8988T (cell line): Measurements from ENCODE around the gene NALCN.

Source experiments
- DNase-seq: peaks from one replicate; pipeline ENCODE4 v3.0.0; 2011

NALCN gene

DNA sequence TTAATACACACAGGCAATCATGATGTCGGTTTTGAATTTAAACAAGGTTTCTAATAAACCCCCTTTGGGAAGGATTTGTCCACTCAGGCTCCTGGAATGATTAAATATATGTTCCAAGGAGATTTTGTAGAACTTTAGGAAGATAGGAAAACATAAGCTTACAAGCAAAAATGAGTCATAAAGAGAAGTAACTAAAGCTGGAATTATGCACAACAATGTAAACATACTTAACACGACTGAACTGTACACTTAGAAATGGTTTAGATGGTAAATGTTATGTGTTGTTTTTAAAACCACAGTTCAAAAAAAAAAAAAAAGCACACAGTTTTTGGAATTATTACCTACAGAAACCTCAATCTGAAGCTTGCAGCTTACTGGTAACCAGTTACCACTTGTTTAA lies 304.4 kb downstream of the NALCN start:
- DNase-seq, result no peak

DNA sequence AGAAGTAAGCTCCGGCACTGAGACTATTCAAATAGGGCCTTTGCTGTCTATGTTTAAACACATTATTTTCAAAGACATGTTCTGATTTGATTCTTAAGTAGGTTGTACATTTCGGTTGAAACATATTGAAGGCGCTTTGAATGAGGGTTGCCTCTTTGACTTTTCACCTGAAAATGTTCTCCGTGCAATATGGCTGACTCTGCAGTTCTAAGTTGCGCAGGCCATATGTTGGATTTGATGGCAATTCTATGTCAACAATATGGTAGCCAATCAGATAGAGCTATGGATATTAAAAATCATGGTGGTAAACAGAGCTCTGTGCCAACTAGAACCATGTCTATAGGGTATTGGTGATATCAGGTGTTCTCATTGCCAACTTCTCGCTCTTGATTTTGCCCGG lies 307.3 kb downstream of the NALCN start:
- no peak for DNase-seq

GRCh38 chr13:101098873-101099272 lies 317.4 kb downstream of the NALCN start:
- DNase-seq, result no peak

DNA sequence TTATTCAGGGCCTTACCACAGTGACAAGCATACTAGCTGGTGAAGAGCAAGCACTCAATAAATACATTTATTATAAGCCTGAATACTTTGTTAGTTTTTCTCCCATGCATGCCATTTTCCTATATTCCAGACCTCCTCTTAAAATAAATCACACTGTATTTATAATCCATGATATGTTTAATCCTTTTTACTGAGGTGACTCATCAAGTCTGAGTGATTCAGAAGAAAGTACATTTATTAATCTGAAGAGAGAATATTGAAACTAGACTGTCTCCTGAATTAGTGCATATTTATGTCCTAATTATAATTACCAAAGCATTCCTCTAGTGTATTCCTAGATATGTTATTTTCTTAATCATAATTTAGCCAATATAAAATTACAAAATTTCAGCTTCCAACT lies 323.3 kb downstream of the NALCN start:
- no peak for DNase-seq

DNA sequence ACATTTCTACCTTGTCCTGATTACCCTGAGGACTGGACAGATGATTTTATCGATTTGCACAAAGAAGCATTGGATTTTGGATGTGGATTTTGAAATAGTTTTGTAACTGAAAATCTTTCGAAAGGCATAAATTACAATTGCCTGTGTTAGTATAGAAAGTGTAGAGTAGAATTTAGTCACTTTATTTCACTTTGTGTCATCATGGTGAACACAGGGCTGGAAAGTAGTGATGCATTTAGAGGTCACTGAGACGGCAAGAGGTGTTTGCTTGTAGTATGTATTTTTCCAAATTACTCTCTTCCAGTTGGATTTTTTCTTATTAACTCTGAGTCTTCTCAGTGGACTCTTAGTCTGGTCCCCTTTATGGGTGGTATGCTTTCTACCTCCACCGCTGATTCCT lies 326.0 kb downstream of the NALCN start:
- no peak for DNase-seq

- no peak for DNase-seq
Measured at GRCh38 chr13:101085551-101085950, 330.8 kb downstream of the NALCN start.

- DNase-seq, result no peak
Measured at GRCh38 chr13:101082441-101082840, 333.9 kb downstream of the NALCN start.

GRCh38 chr13:101080616-101081015 lies 335.7 kb downstream of the NALCN start:
- no peak for DNase-seq

- DNase-seq, result no peak
Measured at GRCh38 chr13:101065329-101065728, 351.0 kb downstream of the NALCN start.

- no peak for DNase-seq
Measured at GRCh38 chr13:101059793-101060192, 356.5 kb downstream of the NALCN start.

GRCh38 chr13:101058841-101059240 lies 357.5 kb downstream of the NALCN start:
- DNase-seq, result no peak

DNA sequence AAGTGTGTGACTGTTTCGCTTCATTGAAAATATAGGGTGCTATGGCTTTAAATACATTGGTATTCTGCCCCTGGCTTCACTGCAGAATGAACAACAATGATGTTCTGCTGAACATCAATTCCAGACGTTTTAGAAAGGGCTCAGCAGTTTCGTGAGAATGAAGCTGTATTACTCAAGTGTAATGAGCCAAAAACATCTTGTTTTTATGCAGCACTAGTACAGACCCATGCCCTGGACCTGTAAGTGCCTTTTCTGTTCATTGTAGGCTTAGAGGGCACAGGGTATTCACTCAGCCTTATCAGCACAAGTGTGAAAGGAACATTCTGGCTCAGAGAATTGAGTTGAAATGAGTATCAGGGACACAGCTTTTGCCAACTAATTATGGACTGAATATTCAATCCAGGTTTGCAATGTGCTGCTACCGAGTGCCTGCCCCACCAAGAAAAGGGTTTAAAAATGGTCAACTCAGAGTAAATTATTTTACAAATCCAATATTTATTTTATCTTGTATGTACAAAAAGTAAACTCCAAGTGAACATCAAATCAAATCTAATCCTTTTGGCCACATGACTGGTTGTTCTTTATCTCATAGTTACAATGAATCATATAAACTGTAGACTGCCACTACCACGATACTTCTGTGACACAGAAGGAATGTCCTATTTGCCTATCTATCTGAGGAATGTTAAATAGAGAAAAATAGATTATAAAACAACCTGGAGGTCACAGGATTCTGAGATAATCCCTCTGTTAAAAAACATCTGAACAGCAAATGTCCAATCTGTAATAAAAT lies 362.8 kb downstream of the NALCN start:
- no peak for DNase-seq

DNA sequence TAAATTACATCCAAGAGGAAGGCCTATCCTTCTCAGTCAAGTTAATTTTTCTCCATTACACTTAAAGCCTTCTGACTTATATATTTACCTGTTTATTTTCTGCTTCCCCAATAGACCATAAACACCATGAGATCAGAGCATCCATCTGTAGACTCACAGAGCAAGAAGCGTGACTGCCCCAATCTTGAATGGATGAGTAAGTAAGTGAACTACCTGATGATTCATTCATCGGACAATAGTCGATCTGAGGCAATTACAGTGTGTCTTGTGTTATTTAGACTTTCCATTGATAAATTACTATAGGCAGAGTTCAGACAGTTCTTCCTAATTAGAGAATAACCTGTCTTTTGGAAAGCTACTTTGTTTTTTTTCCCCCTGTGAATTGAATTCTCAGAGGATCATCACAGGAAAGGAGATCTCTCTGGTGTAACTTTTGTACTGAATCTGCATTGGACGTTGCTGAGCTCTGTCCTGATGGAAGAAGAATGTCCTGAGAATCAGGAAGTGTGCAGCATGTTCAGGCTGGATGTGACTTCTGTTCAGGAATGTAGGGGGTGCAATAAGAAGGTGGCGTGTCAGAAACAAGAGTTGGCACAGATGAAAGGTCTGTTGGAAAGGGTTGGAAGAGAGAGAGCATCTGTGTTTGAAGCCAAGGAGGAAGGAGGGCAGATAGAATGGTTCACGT lies 367.0 kb downstream of the NALCN start:
- no peak for DNase-seq

DNA sequence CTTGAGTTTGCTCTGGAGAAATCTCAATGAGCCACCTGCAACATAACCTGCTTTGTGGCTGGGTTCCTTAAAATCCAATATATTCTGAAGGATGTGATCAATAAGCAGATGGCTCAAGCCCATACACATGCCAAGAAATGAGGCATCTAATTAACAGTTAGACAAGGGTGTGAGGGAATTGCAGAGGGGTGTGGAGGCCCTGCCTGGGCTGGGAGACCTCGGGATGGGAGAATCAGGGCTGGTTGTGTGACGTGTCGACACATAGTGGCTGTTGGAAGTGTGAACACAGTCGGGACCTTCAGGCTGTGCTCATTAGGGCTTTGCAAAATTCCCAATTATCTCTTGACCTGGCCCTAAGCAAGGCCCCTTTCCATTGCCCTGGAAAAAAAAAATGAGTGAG lies 379.8 kb downstream of the NALCN start:
- no peak for DNase-seq

DNA sequence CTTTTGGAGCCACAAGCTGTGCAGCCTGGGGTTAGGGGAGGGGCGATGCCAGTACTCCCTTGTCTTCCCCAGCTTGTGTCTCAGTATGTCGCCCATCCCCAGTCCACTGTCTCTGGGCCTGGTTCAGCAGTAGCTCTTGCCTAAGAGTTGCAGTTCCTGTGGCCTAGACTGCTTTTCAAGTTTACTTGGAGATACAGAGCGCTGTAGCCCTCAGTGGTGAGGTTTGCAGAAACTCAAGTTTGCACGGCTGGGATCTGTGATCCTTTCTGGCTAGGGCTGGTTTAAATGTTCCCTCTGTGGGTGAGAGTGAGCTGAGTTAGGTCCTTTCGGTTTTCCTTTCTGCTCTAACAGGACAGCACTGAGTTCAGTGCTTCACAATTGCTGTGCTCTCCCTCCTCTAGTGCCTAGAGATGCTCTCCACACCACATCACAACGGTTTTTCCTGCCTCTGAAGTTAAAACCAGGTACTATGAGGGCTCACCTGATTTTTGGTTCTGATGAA lies 381.1 kb downstream of the NALCN start:
- no peak for DNase-seq

GRCh38 chr13:101026736-101027398 lies 389.4 kb downstream of the NALCN start:
- no peak for DNase-seq

DNA sequence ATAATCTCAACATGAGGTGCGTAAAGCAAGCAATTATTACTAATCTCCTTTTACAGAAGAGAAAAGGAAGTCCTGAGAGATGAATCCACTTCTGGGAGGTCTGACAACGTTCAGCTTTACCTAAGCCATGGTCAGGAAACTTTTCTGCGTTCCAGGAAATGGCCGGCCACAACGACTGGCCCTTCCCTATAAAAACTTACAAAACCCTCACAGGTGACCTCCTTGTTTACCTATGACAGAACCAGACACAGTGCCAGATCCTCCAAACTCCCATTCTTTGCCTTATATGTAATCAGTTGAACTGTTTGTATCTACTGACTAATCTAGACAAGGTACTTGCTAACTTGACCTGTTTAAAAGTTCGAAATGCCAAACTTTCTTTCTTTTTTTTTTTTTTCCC lies 390.0 kb downstream of the NALCN start:
- no peak for DNase-seq

DNA sequence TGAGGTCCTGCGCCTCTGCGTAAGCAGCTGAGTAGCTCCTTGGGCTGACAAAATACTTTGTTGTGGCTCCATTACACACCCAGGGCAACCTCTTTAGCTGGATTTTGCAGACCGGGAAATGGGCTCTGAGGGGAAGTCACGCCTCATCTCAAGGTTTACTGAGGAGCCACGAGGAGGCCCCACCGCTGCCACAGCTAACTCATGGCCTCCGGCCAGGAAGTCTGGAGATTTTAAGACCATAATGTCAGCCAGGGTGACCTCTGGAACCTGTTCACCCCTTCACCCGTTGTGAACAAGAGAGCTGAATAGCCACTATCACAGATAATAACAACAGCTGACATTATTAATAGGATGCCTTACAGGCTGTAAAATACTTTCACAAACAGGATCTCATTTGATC lies 390.4 kb downstream of the NALCN start:
- DNase-seq, result no peak

GRCh38 chr13:101025519-101025918 lies 390.8 kb downstream of the NALCN start:
- no peak for DNase-seq

- DNase-seq, result no peak
Measured at GRCh38 chr13:101019126-101019525, 397.2 kb downstream of the NALCN start.

- DNase-seq, result peak; percentile 32
Measured at GRCh38 chr13:101018720-101019119, 397.6 kb downstream of the NALCN start.

DNA sequence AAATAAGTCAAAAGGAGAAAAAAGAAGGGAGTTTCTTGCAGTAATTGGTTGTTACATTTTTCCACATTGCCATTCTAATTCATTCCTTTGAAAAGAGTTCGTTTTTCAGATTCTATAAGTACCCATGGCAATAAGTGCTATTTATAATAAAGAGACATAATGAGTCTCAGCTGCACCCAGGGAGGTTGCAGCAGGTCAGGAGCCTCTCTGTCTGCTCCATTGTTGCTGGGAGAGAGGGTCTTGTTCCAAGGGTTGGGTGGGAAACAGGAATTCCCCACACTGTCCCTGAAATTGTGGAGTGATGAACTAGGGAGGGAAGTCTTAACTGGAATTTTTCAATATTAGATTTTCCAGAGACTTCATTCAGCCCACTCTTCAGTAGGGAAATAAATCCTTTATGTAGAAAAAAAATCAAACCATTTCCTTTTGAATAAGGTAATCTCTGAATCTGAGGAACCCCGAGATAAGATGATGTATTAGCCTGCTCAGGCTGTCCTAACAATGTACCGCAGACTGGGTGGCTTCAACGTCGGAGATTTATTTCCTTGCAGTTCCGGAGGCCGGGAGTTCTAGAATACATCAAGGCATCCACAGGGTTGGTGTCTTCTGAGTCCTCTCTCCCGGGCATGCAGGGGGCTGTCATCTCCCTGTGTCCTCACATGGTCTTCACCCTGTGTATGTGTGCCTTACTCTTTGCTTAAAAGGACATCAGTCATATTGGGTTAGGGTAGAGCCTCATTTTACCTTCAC lies 399.0 kb downstream of the NALCN start:
- DNase-seq, result no peak

DNA sequence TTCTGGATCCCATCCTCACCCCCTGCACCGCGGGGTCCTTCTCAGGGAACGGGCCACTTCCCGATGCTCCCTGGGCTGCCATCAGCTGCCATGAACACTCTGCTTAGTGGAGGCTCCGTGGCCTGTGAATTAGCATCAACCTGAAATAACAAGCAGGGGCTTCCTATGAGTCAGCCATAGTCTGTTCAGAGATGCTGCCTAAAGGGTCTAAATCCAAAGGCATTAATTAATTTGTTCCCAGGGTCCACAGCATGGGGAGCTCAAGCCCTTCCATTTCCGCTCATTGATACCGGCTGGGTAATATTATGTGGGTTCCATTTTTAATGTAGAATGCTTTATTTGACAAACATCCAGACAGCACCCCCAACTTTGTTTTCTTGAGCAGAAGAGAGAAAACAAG lies 399.8 kb downstream of the NALCN start:
- no peak for DNase-seq
